ENCODE results near the gene HABP2.

DNA sequence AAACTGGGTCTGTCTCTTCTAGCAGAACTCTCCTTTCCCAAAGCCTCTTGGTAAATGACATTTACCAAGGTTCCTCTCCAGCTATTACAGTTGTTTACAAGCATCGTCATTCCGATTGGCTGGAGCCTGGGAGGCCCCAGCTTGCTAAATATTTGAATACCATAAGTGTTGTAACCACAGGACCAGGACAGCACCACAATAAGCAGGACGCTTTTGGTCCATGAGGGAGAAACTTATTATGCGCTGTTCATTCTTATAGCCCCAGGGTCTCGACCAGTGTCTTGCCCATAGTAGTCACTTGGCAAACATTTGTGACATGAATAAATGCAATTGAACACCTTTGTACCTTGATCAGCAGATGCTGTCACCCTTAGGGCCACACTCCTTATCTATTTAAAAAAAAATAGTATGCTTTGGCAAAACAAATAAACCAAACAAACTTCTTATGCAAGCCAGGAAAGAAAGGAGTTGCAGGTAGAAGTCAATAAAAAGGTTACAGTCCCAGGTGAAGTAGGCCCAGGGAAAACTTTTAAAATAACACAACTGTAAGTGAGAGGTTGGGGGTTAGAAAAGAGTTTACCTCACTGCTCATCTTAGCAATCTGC lies 78.2 kb downstream of the HABP2 start:
- TF ChIP-seq, protein P1, sequence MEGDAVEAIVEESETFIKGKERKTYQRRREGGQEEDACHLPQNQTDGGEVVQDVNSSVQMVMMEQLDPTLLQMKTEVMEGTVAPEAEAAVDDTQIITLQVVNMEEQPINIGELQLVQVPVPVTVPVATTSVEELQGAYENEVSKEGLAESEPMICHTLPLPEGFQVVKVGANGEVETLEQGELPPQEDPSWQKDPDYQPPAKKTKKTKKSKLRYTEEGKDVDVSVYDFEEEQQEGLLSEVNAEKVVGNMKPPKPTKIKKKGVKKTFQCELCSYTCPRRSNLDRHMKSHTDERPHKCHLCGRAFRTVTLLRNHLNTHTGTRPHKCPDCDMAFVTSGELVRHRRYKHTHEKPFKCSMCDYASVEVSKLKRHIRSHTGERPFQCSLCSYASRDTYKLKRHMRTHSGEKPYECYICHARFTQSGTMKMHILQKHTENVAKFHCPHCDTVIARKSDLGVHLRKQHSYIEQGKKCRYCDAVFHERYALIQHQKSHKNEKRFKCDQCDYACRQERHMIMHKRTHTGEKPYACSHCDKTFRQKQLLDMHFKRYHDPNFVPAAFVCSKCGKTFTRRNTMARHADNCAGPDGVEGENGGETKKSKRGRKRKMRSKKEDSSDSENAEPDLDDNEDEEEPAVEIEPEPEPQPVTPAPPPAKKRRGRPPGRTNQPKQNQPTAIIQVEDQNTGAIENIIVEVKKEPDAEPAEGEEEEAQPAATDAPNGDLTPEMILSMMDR (IDR thresholded peaks at IDR 0.05; ENCODE audit: insufficient read depth, low read depth, low read length) = no peak
- TF ChIP-seq EZH2 (IDR thresholded peaks at IDR 0.05; ENCODE audit: insufficient read depth, low read length) = no peak

Measured in astrocyte (in vitro differentiated cells and primary cell).